ENCODE data around the gene AGTRAP.
A peak's percentile ranks its signal among the peaks of the same experiment; 100 is the strongest.

Gene AGTRAP

DNA sequence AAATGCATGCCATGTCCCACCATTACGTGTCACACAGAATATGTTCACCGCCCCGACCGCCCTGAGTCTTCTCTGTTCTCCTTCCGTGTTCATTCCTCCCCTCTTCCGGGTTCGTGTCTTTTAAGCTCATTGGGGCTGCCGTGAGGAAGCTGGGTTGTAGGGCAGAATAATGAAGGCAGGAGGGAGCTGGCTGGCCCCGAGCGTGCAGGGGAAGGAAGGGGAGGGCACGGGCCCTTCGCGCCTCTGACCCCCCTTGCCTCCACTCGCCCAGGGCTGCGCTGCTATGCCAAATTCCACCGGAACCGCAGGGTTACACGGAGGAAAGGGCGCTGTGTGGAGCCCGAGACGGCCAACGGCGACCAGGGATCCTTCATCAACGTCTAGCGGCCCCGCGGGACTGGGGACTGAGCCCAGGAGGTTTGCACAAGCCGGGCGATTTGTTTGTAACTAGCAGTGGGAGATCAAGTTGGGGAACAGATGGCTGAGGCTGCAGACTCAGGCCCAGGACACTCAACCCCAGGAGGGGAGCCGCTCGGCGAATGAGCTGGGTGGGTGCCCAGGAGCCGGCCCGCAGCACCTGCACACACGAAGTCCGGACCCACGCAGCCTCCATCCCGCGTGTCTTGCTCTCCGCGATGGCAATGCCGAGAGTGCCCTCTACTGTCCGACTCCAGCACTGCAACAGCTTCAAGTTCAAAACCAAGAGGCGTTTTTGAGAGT lies 16.5 kb upstream of the AGTRAP start:
- TF ChIP-seq, protein P1, sequence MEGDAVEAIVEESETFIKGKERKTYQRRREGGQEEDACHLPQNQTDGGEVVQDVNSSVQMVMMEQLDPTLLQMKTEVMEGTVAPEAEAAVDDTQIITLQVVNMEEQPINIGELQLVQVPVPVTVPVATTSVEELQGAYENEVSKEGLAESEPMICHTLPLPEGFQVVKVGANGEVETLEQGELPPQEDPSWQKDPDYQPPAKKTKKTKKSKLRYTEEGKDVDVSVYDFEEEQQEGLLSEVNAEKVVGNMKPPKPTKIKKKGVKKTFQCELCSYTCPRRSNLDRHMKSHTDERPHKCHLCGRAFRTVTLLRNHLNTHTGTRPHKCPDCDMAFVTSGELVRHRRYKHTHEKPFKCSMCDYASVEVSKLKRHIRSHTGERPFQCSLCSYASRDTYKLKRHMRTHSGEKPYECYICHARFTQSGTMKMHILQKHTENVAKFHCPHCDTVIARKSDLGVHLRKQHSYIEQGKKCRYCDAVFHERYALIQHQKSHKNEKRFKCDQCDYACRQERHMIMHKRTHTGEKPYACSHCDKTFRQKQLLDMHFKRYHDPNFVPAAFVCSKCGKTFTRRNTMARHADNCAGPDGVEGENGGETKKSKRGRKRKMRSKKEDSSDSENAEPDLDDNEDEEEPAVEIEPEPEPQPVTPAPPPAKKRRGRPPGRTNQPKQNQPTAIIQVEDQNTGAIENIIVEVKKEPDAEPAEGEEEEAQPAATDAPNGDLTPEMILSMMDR (IDR thresholded peaks at IDR 0.05; ENCODE audit: insufficient read depth, missing control alignments): peak; percentile 87
- FAIRE-seq: no peak
- peak; percentile 31 for DNase-seq (ENCODE audit: insufficient read length, low spot score)

DNA sequence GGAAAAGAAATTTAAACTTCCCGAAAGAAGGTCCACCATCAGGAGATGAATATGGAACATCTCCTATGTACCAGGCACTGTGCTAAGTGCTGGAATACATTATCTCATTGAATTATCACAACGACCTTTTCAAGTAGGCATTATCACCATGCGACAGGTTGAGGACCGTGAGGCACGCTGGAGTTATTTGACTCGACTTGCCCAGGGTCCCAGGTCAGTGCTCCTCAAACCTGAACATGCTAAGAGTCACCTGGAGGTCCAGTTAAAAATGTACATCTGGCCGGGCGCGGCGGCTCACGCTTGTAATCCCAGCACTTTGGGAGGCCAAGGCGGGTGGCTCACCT lies 15.9 kb upstream of the AGTRAP start:
- TF ChIP-seq, protein P1 (IDR thresholded peaks at IDR 0.05; ENCODE audit: insufficient read depth, missing control alignments): no peak
- DNase-seq (ENCODE audit: insufficient read length, low spot score) (no peak), FAIRE-seq (no peak)

DNA sequence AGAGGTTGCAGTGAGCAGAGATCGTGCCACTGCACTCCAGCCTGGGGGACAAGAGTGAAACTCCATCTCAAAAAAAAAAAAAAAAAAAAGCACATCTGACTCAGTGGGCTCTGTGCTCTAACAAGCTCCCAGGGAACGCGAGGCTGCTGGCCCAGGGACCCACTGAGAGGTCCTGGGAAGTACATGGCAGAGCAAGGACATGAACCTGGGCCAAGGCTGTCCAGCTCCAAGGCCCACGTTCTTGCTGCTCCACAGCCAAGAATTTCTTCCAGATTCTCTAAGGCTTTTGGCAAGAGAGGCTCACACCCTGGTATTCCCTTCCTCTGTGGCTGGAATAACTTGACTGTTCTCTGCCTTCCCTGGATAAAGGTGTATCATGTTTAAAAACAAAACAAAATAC lies 15.4 kb upstream of the AGTRAP start:
- TF ChIP-seq, protein P1 (IDR thresholded peaks at IDR 0.05; ENCODE audit: insufficient read depth, missing control alignments): no peak
- FAIRE-seq (no peak), DNase-seq (ENCODE audit: insufficient read length, low spot score) (no peak)

DNA sequence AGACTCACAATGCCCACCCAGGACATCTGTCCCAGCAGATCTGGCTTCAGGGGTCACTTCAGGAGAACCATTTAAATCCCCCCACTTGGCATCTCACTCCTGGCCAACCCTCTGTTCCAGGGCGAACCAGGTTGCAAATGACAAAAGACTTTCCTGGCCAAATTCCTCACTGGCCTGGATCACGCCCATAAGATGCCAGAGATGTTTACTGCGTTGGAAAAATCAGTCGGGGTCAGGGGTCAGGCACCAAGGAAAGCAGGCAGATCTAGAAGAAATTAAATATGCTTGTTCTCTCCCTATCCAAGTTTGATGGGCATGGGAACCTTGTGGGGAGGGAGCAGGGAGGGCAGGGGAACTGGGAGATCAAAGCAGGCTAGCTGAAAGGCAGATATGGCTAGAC lies 14.6 kb upstream of the AGTRAP start:
- no peak for FAIRE-seq
- TF ChIP-seq, protein P1 (IDR thresholded peaks at IDR 0.05; ENCODE audit: insufficient read depth, missing control alignments): no peak
- no peak for DNase-seq (ENCODE audit: insufficient read length, low spot score)

DNA sequence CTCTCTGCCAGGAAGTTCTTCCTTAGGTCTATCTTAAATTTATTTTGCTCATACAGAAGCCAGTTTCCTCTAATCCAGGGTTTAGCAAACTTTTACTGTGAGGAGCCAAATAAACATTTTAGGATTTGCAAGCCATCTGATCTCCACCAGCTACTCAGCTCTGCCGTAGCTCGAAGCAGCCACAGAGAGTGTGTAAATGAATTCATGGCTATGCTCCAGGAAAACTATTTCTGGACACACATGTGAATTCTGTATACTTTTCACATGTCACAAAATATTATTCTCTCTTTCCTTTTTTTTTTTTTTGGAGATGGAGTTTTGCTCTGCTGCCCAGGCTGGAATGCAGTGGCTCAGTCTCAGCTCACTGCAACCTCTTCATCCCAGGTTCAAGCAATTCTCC lies 13.4 kb upstream of the AGTRAP start:
- FAIRE-seq (no peak), DNase-seq (ENCODE audit: insufficient read length, low spot score) (no peak)
- TF ChIP-seq, protein P1 (IDR thresholded peaks at IDR 0.05; ENCODE audit: insufficient read depth, missing control alignments): no peak

DNA sequence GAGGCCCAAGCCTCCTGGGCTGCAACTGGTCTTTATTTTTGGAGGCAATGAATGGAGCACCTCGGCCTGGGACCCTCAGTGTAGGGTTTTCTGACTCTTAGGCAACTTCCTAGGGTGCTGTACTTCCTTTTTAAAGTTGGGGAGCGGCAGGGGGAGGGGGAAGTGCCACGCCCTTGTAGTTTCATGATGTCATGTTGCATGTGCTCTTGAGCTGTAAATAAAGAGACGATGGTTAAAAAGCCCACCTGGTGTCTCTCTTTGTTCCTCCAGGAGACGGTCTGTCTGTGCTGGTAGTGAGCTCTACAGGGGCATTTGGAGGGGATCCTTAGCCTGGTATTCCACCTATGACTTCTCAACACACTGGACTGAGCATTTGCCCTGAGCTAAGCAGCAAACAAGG lies 10.3 kb upstream of the AGTRAP start:
- TF ChIP-seq, protein P1 (IDR thresholded peaks at IDR 0.05; ENCODE audit: insufficient read depth, missing control alignments): no peak
- DNase-seq (ENCODE audit: insufficient read length, low spot score) (no peak), FAIRE-seq (no peak)

DNA sequence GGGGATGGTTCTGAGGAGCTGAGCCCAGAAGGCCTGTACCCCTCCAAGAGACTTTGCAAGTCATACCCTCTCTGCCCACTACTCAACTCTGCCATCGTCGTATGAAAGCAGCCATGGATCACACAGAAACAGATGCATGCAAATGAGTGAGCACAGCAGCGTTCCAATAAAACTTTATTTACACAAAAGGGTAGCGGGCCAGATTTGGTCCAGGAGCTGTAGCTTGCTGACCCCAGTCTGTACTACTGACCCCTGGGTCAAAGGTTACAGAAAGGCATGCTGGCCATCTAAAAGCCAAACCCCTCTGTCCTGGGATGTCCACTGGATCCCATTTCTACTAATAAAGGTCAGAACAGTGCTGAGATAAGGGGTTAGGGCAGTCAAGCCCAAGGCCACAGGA lies 8.8 kb upstream of the AGTRAP start:
- no peak for FAIRE-seq
- TF ChIP-seq, protein P1 (IDR thresholded peaks at IDR 0.05; ENCODE audit: insufficient read depth, missing control alignments): no peak

More for the DNA sequence above, 8.8 kb upstream of the AGTRAP start:
- no peak for DNase-seq (ENCODE audit: insufficient read length, low spot score)
